ENCODE results near the gene ZHX3.

Gene ZHX3

GRCh38 chr20:41141153-41141815, 176.2 kb downstream of the ZHX3 start:
- no peak overlapping the region for H3K4me2 ChIP-seq (ENCODE audit: insufficient read depth, low read length, poor library complexity, severe bottlenecking)
- H3K14ac ChIP-seq (ENCODE audit: low read length): no peak overlapping the region
- no peaks in the 10 kb centered on the region for H3K27me3 ChIP-seq (ENCODE audit: control insufficient read depth in 3 of 3, insufficient read depth in 3 of 3, low read depth in 1 of 3, low read length in 3 of 3)
- WGBS, 2 donors (ENCODE audit: extremely low coverage in 2 of 2, insufficient read length in 2 of 2, insufficient replicate concordance in 1 of 2): no CpG with 5 or more reads among the region's 8 CpGs
- H2AFZ ChIP-seq (ENCODE audit: low read length): no peak overlapping the region
- no peak overlapping the region for H2BK15ac ChIP-seq (ENCODE audit: low read length)
- H3K36me3 ChIP-seq (replicated peaks in 1 of 2; ENCODE audit: control insufficient read depth in 2 of 2, insufficient read depth in 2 of 2, low read length in 2 of 2): peaks cover 10 to 80% of the 10 kb centered on the region in 2 donors
- H4K8ac ChIP-seq (ENCODE audit: low read depth, low read length): no peak overlapping the region
- DNase-seq (ENCODE audit: low spot score): no peak
- no peak overlapping the region for H3K4ac ChIP-seq (ENCODE audit: low read length)
- peaks cover 23 to 33% of the 10 kb centered on the region in 2 donors for H3K4me1 ChIP-seq (ENCODE audit: control insufficient read depth in 2 of 2, insufficient read depth in 1 of 2, low read depth in 1 of 2, low read length in 2 of 2)
- no peaks in the 10 kb centered on the region for H3K9me3 ChIP-seq (replicated peaks in 1 of 2; ENCODE audit: control insufficient read depth in 2 of 2, insufficient read depth in 1 of 2, low read depth in 1 of 2, low read length in 2 of 2)
- peak overlapping the region; percentile 9 for H2AK5ac ChIP-seq (ENCODE audit: low read depth, low read length)
- no peak overlapping the region for H3K27ac ChIP-seq (replicated peaks; ENCODE audit: low read length)
- H3K18ac ChIP-seq (ENCODE audit: low read length): no peak overlapping the region
- no peak overlapping the region for H3K23ac ChIP-seq (ENCODE audit: low read depth, low read length, poor library complexity)
- H2BK5ac ChIP-seq (ENCODE audit: low read length): no peak overlapping the region
- H3K4me3 ChIP-seq (ENCODE audit: low read length in 2 of 2): no peak overlapping the region
- H3K9ac ChIP-seq (ENCODE audit: low read depth, low read length, poor library complexity): no peak overlapping the region
- no peak overlapping the region for H2BK120ac ChIP-seq (ENCODE audit: low read depth, low read length)
- H2BK12ac ChIP-seq (ENCODE audit: low read length): no peak overlapping the region
- no peak overlapping the region for H4K91ac ChIP-seq (ENCODE audit: low read depth, low read length, poor library complexity)
- H3K79me1 ChIP-seq (ENCODE audit: low read depth, low read length): peaks cover 21% of the 10 kb centered on the region

GRCh38 chr20:41140226-41141133, 177.1 kb downstream of the ZHX3 start:
- H3K27ac ChIP-seq (replicated peaks; ENCODE audit: low read length): no peak overlapping the region
- H4K91ac ChIP-seq (ENCODE audit: low read depth, low read length, poor library complexity): no peak overlapping the region
- H2BK12ac ChIP-seq (ENCODE audit: low read length): no peak overlapping the region
- peaks cover 27 to 37% of the 10 kb centered on the region in 2 donors for H3K4me1 ChIP-seq (ENCODE audit: control insufficient read depth in 2 of 2, insufficient read depth in 1 of 2, low read depth in 1 of 2, low read length in 2 of 2)
- H3K4me3 ChIP-seq (ENCODE audit: low read length in 2 of 2): peak overlapping the region in 1 of 2 donors; percentile 85
- no peaks in the 10 kb centered on the region for H3K27me3 ChIP-seq (ENCODE audit: control insufficient read depth in 3 of 3, insufficient read depth in 3 of 3, low read depth in 1 of 3, low read length in 3 of 3)
- H3K18ac ChIP-seq (ENCODE audit: low read length): no peak overlapping the region
- no peak overlapping the region for H3K23ac ChIP-seq (ENCODE audit: low read depth, low read length, poor library complexity)
- no peak for DNase-seq (ENCODE audit: low spot score)
- H2BK5ac ChIP-seq (ENCODE audit: low read length): no peak overlapping the region
- H4K8ac ChIP-seq (ENCODE audit: low read depth, low read length): no peak overlapping the region
- no peak overlapping the region for H2AK5ac ChIP-seq (ENCODE audit: low read depth, low read length)
- no peak overlapping the region for H2BK15ac ChIP-seq (ENCODE audit: low read length)
- H3K79me1 ChIP-seq (ENCODE audit: low read depth, low read length): peaks cover 19% of the 10 kb centered on the region
- no peak overlapping the region for H3K14ac ChIP-seq (ENCODE audit: low read length)
- H3K4ac ChIP-seq (ENCODE audit: low read length): no peak overlapping the region
- H2BK120ac ChIP-seq (ENCODE audit: low read depth, low read length): no peak overlapping the region
- no CpG with 5 or more reads among the region's 10 CpGs for WGBS, 2 donors (ENCODE audit: extremely low coverage in 2 of 2, insufficient read length in 2 of 2, insufficient replicate concordance in 1 of 2)
- H3K9ac ChIP-seq (ENCODE audit: low read depth, low read length, poor library complexity): peak overlapping the region; percentile 9
- H3K36me3 ChIP-seq (replicated peaks in 1 of 2; ENCODE audit: control insufficient read depth in 2 of 2, insufficient read depth in 2 of 2, low read length in 2 of 2): peaks cover 10 to 72% of the 10 kb centered on the region in 2 donors
- no peak overlapping the region for H3K4me2 ChIP-seq (ENCODE audit: insufficient read depth, low read length, poor library complexity, severe bottlenecking)
- H3K9me3 ChIP-seq (replicated peaks in 1 of 2; ENCODE audit: control insufficient read depth in 2 of 2, insufficient read depth in 1 of 2, low read depth in 1 of 2, low read length in 2 of 2): no peaks in the 10 kb centered on the region
- H2AFZ ChIP-seq (ENCODE audit: low read length): no peak overlapping the region

- no peak overlapping the region for H2BK5ac ChIP-seq (ENCODE audit: low read length)
- H3K9ac ChIP-seq (ENCODE audit: low read depth, low read length, poor library complexity): peak overlapping the region; percentile 53
- DNase-seq (ENCODE audit: low spot score): no peak
- H3K4me2 ChIP-seq (ENCODE audit: insufficient read depth, low read length, poor library complexity, severe bottlenecking): peak overlapping the region; percentile 85
- H3K27me3 ChIP-seq (ENCODE audit: control insufficient read depth in 3 of 3, insufficient read depth in 3 of 3, low read depth in 1 of 3, low read length in 3 of 3): no peaks in the 10 kb centered on the region
- no peak overlapping the region for H3K27ac ChIP-seq (replicated peaks; ENCODE audit: low read length)
- no peak overlapping the region for H2BK12ac ChIP-seq (ENCODE audit: low read length)
- peaks cover 27 to 37% of the 10 kb centered on the region in 2 donors for H3K4me1 ChIP-seq (ENCODE audit: control insufficient read depth in 2 of 2, insufficient read depth in 1 of 2, low read depth in 1 of 2, low read length in 2 of 2)
- H3K9me3 ChIP-seq (replicated peaks in 1 of 2; ENCODE audit: control insufficient read depth in 2 of 2, insufficient read depth in 1 of 2, low read depth in 1 of 2, low read length in 2 of 2): no peaks in the 10 kb centered on the region
- no peak overlapping the region for H2BK120ac ChIP-seq (ENCODE audit: low read depth, low read length)
- H3K14ac ChIP-seq (ENCODE audit: low read length): no peak overlapping the region
- peaks cover 15% of the 10 kb centered on the region for H3K79me1 ChIP-seq (ENCODE audit: low read depth, low read length)
- H2BK15ac ChIP-seq (ENCODE audit: low read length): no peak overlapping the region
- WGBS, 2 donors (ENCODE audit: extremely low coverage in 2 of 2, insufficient read length in 2 of 2, insufficient replicate concordance in 1 of 2): no CpG with 5 or more reads among the region's 5 CpGs
- H2AK5ac ChIP-seq (ENCODE audit: low read depth, low read length): no peak overlapping the region
- H3K36me3 ChIP-seq (replicated peaks in 1 of 2; ENCODE audit: control insufficient read depth in 2 of 2, insufficient read depth in 2 of 2, low read length in 2 of 2): peaks cover 10 to 61% of the 10 kb centered on the region in 2 donors
- peak overlapping the region; percentile 85 to 96 for H3K4me3 ChIP-seq (ENCODE audit: low read length in 2 of 2)
- H3K4ac ChIP-seq (ENCODE audit: low read length): no peak overlapping the region
- no peak overlapping the region for H4K8ac ChIP-seq (ENCODE audit: low read depth, low read length)
- no peak overlapping the region for H3K18ac ChIP-seq (ENCODE audit: low read length)
- no peak overlapping the region for H2AFZ ChIP-seq (ENCODE audit: low read length)
- H3K23ac ChIP-seq (ENCODE audit: low read depth, low read length, poor library complexity): no peak overlapping the region
- no peak overlapping the region for H4K91ac ChIP-seq (ENCODE audit: low read depth, low read length, poor library complexity)
These were observed 178.1 kb downstream of the ZHX3 start for GRCh38 chr20:41139227-41140093.
